CD14-positive monocyte (primary cell): ENCODE measurements around the gene OXER1. TPM values are rescaled to one million over a fixed set of nuclear protein-coding genes. Genes with fewer than 3 reads are reported as not detected.
A peak's percentile ranks its signal among the peaks of the same experiment; 100 is the strongest.

Source experiments
- DNase-seq, 3 donors: peaks; one replicate each; pipeline ENCODE4 v3.0.0-alpha.2; 2011 to 2022
- H2AFZ ChIP-seq: 2 replicates; pipeline ENCODE4 v1.6.0; 2012; ENCODE audit warnings: mild to moderate bottlenecking, low read depth, low read length, inconsistent platforms; ENCODE audit not compliant: insufficient read depth, poor library complexity, severe bottlenecking
- H3K27ac ChIP-seq, 2 donors: 1 replicate in 1 of 2; 2 replicates in 1 of 2; pipeline ENCODE4 v1.5.1; 2012 to 2013; ENCODE audit warnings: low read length in 2 of 2, control low read depth in 1 of 2, inconsistent platforms in 1 of 2, low read depth in 1 of 2, mild to moderate bottlenecking in 1 of 2
- H3K27me3 ChIP-seq, 2 donors: one replicate each; pipeline versions ENCODE4 v1.6.0 to v1.6.1; 2011 to 2013; ENCODE audit warnings: low read length in 2 of 2; ENCODE audit not compliant: control insufficient read depth in 2 of 2, insufficient read depth in 2 of 2
- H3K36me3 ChIP-seq, 2 donors: replicated peaks in 1 of 2; 1 replicate in 1 of 2; 2 replicates in 1 of 2; pipeline versions ENCODE4 v1.5.1 to v1.6.1; 2012 to 2013; ENCODE audit warnings: low read length in 2 of 2, control low read depth in 1 of 2, inconsistent platforms in 1 of 2, mild to moderate bottlenecking in 1 of 2; ENCODE audit not compliant: insufficient read depth in 2 of 2, control insufficient read depth in 1 of 2
- H3K4me1 ChIP-seq, 2 donors: 1 replicate in 1 of 2; 2 replicates in 1 of 2; pipeline versions ENCODE4 v1.5.1 to v1.6.1; 2012 to 2013; ENCODE audit warnings: low read length in 2 of 2, control low read depth in 1 of 2, inconsistent platforms in 1 of 2, mild to moderate bottlenecking in 1 of 2, moderate library complexity in 1 of 2; ENCODE audit not compliant: insufficient read depth in 2 of 2, control insufficient read depth in 1 of 2
- H3K4me2 ChIP-seq: replicated peaks from 2 replicates; pipeline ENCODE3; 2012; ENCODE audit warnings: low read length, moderate library complexity, mild to moderate bottlenecking; ENCODE audit not compliant: poor library complexity, severe bottlenecking; ENCODE audit errors: extremely low read depth
- H3K4me3 ChIP-seq, 3 experiments: fragments of 200-600 bp in 1 of 3; sonication (generic) in 1 of 3; replicated peaks in 1 of 3; 1 replicate in 2 of 3; 2 replicates in 1 of 3; pipeline ENCODE4 v1.5.1; 2011 to 2013; ENCODE audit warnings: low read length in 3 of 3, mild to moderate bottlenecking in 3 of 3, control low read depth in 2 of 3, low read depth in 2 of 3, inconsistent platforms in 1 of 3, moderate library complexity in 1 of 3
- H3K79me2 ChIP-seq: 2 replicates; pipeline ENCODE4 v1.6.0; 2012; ENCODE audit warnings: mild to moderate bottlenecking, control low read depth, inconsistent platforms, low read length, moderate library complexity; ENCODE audit not compliant: insufficient read depth
- H3K9ac ChIP-seq: 2 replicates; pipeline ENCODE4 v1.6.0; 2017; ENCODE audit warnings: low read length, mild to moderate bottlenecking; ENCODE audit not compliant: insufficient read depth, poor library complexity, severe bottlenecking
- H3K9me3 ChIP-seq, 2 donors: replicated peaks in 1 of 2; 1 replicate in 1 of 2; 2 replicates in 1 of 2; pipeline versions ENCODE4 v1.5.1 to v1.6.1; 2012 to 2013; ENCODE audit warnings: low read length in 2 of 2, control low read depth in 1 of 2; ENCODE audit not compliant: control insufficient read depth in 1 of 2, insufficient read depth in 1 of 2
- H4K20me1 ChIP-seq: 2 replicates; pipeline ENCODE4 v1.6.0; 2012; ENCODE audit warnings: mild to moderate bottlenecking, low read length, control low read depth, moderate library complexity; ENCODE audit not compliant: insufficient read depth
- H3K27ac Mint-ChIP-seq, 7 donors: one replicate each; pipeline ENCODE4 v1.8.0; 2020; ENCODE audit warnings: mild to moderate bottlenecking in 7 of 7, mixed read lengths in 7 of 7, moderate library complexity in 6 of 7, inconsistent platforms in 2 of 7
- H3K27me3 Mint-ChIP-seq, 3 donors: one replicate each; pipeline ENCODE4 v1.8.0; 2021 to 2022; ENCODE audit warnings: low read depth in 3 of 3, mild to moderate bottlenecking in 3 of 3, mixed read lengths in 3 of 3, moderate library complexity in 3 of 3, inconsistent platforms in 1 of 3
- H3K36me3 Mint-ChIP-seq, 2 donors: one replicate each; pipeline ENCODE4 v1.8.0; 2020; ENCODE audit warnings: mixed read lengths in 2 of 2, inconsistent platforms in 1 of 2, mild to moderate bottlenecking in 1 of 2
- H3K4me1 Mint-ChIP-seq: one replicate; pipeline ENCODE4 v1.8.0; 2020; ENCODE audit warnings: mild to moderate bottlenecking, mixed read lengths
- H3K4me3 Mint-ChIP-seq, 2 donors: one replicate each; pipeline ENCODE4 v1.8.0; 2020; ENCODE audit warnings: mild to moderate bottlenecking in 2 of 2, mixed read lengths in 2 of 2, moderate library complexity in 1 of 2
- H3K9me3 Mint-ChIP-seq, 7 donors: one replicate each; pipeline ENCODE4 v1.8.0; 2020 to 2022; ENCODE audit warnings: mixed read lengths in 7 of 7, mild to moderate bottlenecking in 6 of 7, moderate library complexity in 6 of 7, inconsistent platforms in 2 of 7
- WGBS: methylation state at CpG from one replicate; pipeline ENCODE4 v1.1.5; 2013; ENCODE audit warnings: missing lambda C conversion rate; ENCODE audit not compliant: insufficient coverage; 5-methylcytosine and 5-hydroxymethylcytosine counted together
- intact Hi-C, 2 donors: fragments of 100-400 bp; cut with micrococcal nuclease; formaldehyde crosslinking; loops; one replicate each; pipeline versions ENCODE4 v1.15.0 to v1.15.1; 2023
- polyA plus RNA-seq, 3 donors: library from polyadenylated mRNA; depleted of rRNA in 1 of 3; unstranded in 2 of 3; stranded (reverse) in 1 of 3; fragments of 300-500 nt in 2 of 3; fragments of >200 nt in 1 of 3; fragmentation: Illumina TruSeq in 2 of 3; gene quantifications; 1 replicate in 2 of 3; 2 replicates in 1 of 3; pipeline ENCODE4 v1.2.3, GENCODE V29; 2012 to 2021
- TF ChIP-seq, protein P1 (sequence below): fragments of 200-600 bp; IDR thresholded peaks from one replicate; pipeline ENCODE4 v1.8.0; 2022; ENCODE audit warnings: antibody characterized with exemption, mild to moderate bottlenecking

OXER1 gene
- polyA plus RNA-seq, 3 donors: 3.8 to 13.3 (median 5.7) TPM

DNA sequence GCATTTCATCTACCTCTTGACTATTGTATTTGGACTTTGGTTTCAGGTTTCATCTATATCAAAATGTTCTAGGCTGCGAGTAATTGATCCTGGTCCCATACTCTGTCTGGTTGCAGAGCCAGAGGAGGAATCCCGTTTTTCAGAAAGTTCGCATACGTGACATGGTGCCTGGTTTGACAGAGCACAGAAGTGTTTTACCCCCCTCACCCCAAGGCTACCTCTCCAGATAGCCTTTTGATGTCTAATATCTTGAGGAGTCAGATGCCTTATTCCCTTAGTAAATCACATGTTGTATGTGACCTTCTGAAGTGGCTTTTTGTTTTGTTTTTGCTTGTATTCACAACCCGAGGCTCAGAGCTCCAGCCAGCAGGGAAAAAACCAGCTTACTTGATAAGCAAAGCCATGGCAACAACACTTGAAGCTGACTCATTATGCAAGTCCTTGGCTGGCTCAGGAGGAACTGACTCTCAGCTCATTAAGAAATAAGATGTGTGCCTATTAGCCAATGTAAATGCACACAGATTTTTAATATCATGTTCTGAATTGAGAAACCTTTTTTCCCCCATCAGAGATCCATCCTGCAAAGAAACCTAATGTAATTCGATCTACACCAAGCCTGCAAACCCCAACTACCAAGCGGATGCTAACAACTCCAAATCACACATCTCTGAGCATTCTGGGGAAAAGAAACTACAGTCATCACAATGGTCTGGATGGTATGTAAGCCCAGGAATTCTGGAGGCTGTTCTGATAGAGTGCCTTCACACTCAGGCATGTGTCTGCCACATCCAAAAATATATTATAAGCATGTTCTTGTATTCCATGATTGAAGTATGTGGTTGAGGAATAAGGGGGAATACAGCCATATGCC lies 41.4 kb downstream of the OXER1 start:
- H3K9ac ChIP-seq: no peak overlapping the region
- H3K27ac Mint-ChIP-seq: peak overlapping the region; percentile 84 to 95 (median 92)

DNA sequence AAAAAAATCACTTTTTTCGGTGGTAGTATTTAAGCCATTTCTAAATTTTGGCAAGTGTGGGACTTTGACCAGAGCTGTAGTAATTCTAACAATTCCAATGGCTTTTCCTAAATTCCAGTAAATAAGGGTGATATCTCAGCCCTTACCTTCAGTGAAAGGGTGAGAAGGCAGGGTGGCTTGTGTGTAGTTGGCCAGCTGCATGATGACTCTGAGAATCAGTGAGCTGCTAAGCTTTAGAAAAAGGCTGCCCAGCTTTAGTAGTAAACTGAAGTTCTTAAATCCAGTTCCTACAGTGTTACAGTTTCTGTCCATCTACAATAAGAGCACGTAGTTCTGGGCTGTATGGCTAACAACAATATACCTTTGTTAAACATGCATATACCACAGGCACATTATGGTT lies 42.0 kb downstream of the OXER1 start:
- H3K36me3 ChIP-seq: no peaks in the 10 kb centered on the region
- intact Hi-C loops: loop anchor here (2.0 to 5.0 kb wide), 2 partner anchors 31 to 35 kb away; no protein-coding TSS in a partner anchor
- H3K4me1 ChIP-seq: peaks cover 36% of the 10 kb centered on the region in 2 donors
- no peaks in the 10 kb centered on the region for H3K79me2 ChIP-seq
- no CpG with 5 or more reads among the region's 2 CpGs for WGBS
- TF ChIP-seq, protein P1, sequence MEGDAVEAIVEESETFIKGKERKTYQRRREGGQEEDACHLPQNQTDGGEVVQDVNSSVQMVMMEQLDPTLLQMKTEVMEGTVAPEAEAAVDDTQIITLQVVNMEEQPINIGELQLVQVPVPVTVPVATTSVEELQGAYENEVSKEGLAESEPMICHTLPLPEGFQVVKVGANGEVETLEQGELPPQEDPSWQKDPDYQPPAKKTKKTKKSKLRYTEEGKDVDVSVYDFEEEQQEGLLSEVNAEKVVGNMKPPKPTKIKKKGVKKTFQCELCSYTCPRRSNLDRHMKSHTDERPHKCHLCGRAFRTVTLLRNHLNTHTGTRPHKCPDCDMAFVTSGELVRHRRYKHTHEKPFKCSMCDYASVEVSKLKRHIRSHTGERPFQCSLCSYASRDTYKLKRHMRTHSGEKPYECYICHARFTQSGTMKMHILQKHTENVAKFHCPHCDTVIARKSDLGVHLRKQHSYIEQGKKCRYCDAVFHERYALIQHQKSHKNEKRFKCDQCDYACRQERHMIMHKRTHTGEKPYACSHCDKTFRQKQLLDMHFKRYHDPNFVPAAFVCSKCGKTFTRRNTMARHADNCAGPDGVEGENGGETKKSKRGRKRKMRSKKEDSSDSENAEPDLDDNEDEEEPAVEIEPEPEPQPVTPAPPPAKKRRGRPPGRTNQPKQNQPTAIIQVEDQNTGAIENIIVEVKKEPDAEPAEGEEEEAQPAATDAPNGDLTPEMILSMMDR: no peak
- peaks cover 33% of the 10 kb centered on the region for H3K4me1 Mint-ChIP-seq
- no peaks in the 10 kb centered on the region for H3K9me3 ChIP-seq
- H2AFZ ChIP-seq: peak overlapping the region; percentile 31
- no peak overlapping the region for H3K4me2 ChIP-seq
- H3K4me3 Mint-ChIP-seq: no peak overlapping the region
- H3K4me3 ChIP-seq: no peak overlapping the region
- peak overlapping the region; percentile 26 to 76 for H3K27ac ChIP-seq
- no peaks in the 10 kb centered on the region for H3K27me3 ChIP-seq
- no peaks in the 10 kb centered on the region for H3K27me3 Mint-ChIP-seq
- peaks cover 0 to 3% of the 10 kb centered on the region in 2 donors for H3K36me3 Mint-ChIP-seq
- peak in 1 of 3 donors; percentile 6 for DNase-seq
- peak overlapping the region; percentile 84 to 95 (median 92) for H3K27ac Mint-ChIP-seq
- H4K20me1 ChIP-seq: no peaks in the 10 kb centered on the region
- peaks cover 0 to 3% (median 0%) of the 10 kb centered on the region in 7 donors for H3K9me3 Mint-ChIP-seq
- no peak overlapping the region for H3K9ac ChIP-seq

More for the DNA sequence above, 41.4 kb downstream of the OXER1 start:
- peaks cover 33% of the 10 kb centered on the region for H3K4me1 Mint-ChIP-seq
- no peaks in the 10 kb centered on the region for H3K79me2 ChIP-seq
- H4K20me1 ChIP-seq: no peaks in the 10 kb centered on the region
- 88% methylated on average over 2 of the region's 7 CpGs for WGBS
- intact Hi-C loops: loop anchor here (2.0 to 5.0 kb wide), 2 partner anchors 30 to 35 kb away; no protein-coding TSS in a partner anchor
- no peaks in the 10 kb centered on the region for H3K27me3 Mint-ChIP-seq
- peaks cover 36% of the 10 kb centered on the region in 2 donors for H3K4me1 ChIP-seq
- peak; percentile 93 to 95 (median 94) for DNase-seq
- H3K4me3 ChIP-seq: no peak overlapping the region
- no peak overlapping the region for H3K4me2 ChIP-seq
- H3K4me3 Mint-ChIP-seq: peak overlapping the region in 1 of 2 donors; percentile 63
- peaks cover 0 to 3% of the 10 kb centered on the region in 2 donors for H3K36me3 Mint-ChIP-seq
- H2AFZ ChIP-seq: peak overlapping the region; percentile 31
- TF ChIP-seq, protein P1: no peak
- H3K36me3 ChIP-seq: no peaks in the 10 kb centered on the region
- peaks cover 0 to 3% (median 0%) of the 10 kb centered on the region in 7 donors for H3K9me3 Mint-ChIP-seq
- no peaks in the 10 kb centered on the region for H3K9me3 ChIP-seq
- H3K27me3 ChIP-seq: no peaks in the 10 kb centered on the region
- peak overlapping the region; percentile 26 to 76 for H3K27ac ChIP-seq
